ENCODE data around the gene AFG3L2.

The AFG3L2 gene

DNA sequence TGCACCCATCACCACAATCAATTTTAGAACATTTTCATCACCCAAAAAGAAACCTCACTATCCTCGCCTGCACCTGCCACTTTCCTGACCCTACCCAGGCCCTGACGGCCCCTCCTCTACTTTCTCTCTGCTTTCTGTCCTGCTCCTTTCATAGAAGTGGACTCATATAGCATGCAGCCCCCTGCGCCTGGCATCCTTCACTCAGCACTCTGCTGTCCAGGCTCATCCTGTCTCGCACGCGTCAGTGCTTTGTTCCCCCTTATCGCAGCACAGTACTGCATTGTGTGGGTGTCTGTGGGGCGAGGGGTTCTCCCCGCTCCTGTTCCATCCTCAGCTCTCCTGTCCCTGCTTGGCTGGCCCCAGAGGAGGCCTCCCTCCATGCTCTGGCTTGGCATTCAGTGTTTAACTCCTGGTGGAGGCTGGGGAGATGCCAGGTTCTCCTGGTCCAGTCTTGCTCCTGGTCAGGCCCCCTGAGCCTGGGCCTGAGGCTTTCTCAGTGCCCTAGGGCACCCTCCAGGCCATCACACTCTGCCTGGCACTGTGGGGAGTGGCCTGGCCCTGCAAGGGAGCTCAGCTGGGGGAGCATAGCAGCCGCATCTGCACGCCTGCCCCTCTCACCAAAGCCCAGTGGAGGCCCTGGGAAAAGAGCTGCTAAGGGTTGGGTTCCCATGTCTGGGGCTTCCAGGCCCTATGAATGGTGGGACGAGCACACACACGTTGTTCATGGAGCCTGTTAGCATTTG lies 75.6 kb downstream of the AFG3L2 start:
- DNase-seq: no peak

DNA sequence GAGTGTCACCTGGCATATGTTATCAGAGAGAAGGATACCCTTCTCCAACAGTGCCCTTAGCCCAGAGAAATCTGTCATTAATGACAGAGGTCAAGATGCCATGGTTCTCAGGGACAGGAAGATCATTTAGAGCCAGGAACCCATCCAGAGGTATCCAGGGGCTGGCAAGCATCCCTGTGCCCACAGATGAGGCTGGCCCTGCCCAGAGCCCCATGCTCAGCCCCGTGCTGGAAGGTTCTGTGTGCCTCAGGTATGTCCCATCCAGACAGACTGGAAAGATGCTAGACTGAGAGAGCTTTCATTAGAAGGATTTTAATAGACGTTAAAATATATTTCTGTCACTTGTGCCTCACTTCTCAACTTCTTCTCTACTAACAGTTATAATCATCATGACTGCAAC lies 77.2 kb downstream of the AFG3L2 start:
- no peak for DNase-seq

DNA sequence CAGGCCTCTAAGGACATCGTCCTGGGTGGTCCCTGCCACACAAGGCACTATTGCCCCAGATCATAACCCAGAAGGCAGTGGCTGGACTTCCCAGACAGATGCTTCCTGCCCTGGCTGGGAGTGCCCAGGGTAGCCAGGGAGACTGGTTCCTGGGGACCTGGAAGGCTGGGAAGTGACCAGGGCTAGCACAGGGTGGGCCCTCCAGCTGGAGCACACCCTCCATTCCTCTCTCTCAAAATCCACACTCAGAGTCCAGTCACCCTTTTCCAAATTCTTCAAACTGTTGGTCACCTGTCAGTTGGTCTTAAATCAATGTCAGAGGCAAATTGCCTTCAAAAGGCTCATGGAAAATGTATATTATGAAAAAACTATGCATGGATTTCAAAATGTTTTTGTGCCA lies 80.6 kb downstream of the AFG3L2 start:
- DNase-seq: no peak

DNA sequence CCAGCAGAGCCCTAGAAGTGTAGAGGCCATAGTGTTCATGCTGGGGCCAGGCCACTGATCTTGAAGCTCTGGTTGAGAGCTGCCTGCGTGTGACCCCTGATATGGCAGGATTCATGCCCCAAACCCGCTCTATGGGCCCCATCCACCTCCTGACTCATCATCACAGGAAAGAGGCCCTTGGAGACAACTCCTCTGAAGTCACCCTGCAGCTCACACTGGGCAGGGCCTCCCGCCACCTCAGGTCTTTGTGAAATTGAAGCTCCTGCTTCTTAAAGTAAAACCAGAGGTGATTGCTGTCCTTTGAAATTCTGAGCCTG lies 81.0 kb downstream of the AFG3L2 start:
- no peak for DNase-seq

DNA sequence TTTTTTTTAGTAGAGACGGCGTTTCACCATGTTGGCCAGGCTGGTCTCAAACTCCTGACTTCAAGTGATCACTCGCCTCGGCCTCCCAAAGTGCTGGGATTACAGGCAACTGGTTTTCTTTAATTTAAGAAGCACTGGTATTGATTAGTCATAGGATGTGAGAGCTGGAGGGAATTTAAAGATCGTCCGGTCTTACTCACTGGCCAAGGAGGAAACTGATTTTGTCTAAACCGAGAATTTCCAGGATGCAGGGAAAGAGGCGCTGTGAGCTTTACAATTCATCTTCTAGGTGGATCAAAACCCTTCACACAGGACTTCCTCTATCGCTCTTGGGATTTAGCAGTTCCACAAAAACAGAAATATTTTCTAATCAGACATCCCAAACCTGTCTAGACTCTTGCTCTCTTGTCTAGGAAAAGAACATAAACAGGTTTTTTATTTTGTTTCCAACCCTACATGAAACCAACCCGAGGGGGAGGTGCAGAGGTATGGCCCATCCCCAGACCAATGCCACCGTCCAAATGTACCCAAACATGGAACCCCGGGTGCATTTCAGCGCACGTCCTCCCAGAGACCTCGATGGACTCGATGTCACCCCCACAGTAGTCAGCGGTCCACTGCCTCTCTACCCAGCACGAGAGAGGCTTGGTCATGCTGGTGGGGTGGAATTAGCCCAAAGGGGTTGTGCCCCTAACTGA lies 81.5 kb downstream of the AFG3L2 start:
- no peak for DNase-seq

DNA sequence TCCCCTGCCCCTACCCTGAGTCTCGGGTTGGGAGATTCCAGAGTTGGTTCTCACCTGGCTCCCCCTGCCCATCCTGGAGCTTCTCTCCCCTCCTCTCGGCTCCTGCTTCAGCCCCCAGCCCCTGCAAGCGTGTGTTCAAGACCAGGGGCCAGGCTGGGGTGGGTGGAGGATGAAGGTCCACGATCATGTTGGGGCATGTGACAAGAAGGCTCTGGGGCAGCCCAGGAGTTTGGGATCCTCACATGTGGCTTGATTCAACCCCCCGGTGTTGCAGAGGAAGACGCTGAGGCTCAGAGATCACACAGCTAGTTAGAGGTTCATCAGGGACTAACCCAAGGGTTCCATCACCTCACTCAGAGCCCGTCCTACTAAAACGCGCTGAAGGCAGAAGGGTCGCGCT lies 83.2 kb downstream of the AFG3L2 start:
- no peak for DNase-seq

DNA sequence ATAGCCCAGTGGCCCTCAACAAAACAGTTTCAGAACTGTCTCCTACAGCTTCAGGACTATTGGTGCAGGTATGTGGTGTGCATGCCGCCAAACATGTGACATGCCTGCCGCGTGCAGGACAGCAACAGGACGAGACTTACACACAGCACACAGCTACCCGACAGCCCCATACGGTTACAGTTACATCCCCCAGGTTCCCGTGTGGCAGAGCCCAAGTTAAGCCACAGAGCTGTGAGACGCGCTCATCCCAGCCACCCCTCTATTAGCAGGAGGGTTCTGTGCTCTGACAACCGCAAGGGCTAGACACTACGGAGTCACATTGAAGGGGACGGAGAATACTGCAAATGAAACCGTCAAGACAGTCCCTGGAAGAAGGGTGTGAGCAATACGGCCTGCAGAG lies 85.3 kb downstream of the AFG3L2 start:
- no peak for DNase-seq

DNA sequence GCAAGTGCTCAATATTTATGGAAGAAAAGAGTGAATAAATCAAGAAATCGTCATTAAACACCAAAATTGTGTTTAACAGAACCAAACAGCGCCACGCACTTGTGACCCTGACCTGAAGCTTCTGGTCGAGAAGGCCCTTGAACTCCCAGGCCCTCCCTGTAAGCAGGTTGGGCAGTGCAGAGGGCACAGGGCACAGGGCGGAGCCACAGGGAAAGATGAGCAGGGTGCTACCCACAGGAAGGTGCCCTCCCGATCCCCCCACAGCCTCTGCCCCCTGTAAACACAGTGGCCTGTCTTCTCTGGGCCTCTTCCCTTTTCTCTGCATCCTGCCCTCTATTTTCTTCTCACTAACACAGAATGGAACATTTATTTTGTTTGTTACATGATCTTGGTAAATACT lies 85.9 kb downstream of the AFG3L2 start:
- DNase-seq: no peak

DNA sequence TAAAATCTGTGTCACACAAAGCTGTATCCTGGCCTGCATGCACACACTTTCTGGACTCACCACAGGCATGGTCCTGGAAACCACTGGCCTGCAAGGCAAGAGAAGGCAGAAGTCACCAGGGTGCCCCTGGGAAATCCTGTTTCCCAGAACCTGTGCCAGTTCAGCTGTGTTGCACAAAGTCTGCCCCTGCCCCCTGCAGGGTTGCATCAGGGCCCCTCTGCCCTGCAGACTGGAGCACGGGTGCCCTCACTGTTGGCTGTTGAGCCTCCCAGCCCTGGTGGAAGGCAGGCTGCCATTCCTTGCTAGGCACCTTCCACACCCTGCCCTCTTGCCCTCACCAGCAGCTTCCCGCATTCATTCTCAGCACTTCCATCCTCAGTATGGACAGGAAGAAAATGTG lies 86.9 kb downstream of the AFG3L2 start:
- DNase-seq: no peak

DNA sequence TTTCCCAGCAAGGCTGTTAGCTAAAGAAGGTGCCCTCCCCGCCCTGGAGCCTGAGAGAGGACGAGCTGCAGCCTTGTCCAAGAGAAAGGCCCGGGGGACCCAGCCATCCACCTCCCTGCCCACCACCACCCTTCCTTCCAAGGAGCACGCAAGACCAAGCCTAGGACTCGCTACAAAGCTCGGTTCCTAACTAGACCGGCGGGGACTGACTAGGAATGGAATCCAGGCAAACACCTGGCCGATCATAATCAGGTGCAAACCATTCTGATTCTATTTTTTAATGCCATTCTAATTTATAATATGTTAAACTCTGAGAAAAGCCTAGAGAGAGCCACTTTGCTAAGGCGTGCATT lies 88.6 kb downstream of the AFG3L2 start:
- DNase-seq: no peak

DNA sequence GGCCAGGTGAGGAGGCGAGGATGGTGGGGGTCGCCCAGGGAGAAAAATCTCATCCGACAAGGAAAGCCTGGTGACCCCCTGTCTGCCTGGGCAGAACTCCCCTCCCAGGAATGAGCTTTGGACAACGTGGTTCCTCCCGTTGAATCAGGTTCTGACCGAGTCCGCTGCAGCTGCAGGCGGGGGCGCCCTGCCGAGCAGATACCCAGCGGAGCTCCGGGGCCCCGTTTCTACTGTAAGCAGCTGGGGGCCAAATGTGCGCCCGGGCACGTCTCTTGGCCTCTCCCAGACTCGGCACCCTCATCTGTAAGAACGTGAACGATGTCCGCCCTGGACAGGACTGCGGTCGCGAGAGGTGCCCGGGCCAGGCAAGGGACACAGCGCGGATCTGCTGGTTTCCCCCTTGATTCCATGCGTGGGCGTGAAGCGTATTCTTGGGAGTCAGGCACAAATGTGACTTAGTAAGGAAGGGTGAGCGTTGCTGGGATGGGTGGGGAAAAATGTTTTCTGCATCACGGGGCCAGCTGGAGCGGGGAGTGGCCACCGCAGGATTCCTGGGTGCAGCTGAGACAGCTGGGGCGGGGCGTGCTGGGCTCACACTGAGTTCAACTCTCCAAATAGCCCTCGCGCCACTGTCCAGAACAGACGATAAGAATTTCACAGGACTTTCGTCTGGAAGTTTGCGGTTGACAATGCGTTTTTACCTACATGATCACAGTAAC lies 89.2 kb downstream of the AFG3L2 start:
- DNase-seq: no peak

DNA sequence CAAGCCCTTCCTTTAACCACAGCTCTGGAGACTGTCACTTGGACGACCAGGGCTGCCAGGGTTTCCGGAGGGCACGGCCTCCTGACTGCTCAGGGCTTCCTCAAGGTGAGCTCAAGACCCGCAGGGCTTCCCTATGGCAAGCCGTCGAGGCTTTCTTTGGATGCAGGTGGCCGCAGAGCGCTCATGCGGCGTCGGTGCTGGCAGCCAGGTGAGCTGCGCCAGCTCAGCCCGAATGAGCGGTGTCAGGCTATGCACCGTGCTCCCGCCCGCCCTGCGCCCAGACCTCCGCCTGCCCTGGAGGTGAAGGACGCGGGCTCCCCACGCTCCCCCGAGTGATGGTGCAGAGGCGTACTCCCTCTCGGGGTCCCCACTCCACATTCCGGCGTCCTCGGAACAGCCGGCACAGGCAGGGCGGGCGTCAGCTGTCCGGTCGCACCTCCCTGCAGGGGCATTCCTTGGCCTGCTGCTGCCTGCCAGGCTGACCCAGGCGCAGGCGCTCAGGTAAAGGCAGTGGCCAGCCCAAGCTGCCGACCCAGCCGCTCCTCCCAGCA lies 89.8 kb downstream of the AFG3L2 start:
- no peak for DNase-seq

DNA sequence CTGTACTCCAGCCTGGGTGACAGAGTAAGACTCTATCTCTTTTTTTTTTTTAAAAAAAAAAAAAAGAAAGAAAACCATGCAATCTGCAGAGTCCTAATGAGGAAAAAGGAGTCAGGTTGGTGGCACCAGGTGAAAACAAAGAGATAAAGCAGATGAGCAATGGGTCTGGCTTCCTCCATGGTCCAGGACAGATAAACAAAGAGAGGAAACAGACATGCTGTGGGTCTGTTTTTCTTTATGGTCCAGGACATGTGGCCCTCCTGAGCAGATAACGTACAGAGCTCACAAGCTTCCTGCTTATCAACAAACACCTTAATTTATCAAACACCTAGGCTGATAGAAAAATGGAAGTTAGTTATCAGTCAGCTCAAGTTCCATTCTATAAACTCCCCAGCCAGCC lies 93.4 kb downstream of the AFG3L2 start:
- no peak for DNase-seq

DNA sequence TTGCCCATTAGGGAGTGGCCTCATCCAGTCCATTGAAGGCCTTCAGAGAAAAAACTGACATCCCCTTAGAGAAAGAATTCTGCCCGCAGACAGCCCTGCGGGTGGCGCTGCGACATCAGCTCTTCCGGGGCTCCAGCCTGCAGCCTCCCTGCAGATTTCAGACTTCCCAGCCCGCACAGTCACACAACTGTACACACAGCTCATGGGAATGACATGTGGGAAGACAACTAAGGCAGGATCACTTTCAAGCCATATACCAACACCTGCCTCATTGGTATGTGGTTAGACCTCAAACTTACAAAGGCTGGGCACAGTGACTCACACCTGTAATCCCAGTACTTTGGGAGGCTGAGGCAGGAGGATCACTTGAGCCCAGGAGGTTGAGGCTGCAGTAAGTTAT lies 93.8 kb downstream of the AFG3L2 start:
- DNase-seq: no peak

DNA sequence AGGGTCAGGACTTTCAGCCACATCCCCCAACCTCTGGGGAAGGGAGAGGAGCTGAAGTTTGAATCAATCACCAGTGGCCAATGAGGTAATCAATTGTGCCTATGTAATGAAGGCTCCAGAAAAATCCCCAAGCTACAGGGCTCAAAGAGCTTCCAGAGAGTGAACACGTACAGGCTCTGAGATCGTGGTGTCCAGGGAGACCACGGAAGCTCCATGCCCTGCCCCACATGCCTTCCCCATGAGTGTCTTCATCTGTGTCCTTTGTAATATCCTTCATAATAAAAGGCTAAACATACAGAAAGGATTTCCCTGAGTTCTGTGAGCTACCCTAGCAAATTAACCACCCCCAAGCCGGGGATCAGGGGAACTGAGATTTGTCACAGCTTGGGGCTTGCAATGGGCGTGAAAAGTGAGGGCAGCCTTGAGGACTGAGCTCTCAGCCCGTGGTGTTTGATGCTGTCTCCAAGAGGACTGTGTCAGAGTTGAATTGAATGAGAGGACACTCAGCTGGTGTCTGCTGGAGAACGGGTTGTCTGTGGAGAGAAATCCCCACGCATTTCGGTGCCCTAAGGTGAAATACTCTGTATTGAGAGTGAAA lies 94.5 kb downstream of the AFG3L2 start:
- DNase-seq: no peak

DNA sequence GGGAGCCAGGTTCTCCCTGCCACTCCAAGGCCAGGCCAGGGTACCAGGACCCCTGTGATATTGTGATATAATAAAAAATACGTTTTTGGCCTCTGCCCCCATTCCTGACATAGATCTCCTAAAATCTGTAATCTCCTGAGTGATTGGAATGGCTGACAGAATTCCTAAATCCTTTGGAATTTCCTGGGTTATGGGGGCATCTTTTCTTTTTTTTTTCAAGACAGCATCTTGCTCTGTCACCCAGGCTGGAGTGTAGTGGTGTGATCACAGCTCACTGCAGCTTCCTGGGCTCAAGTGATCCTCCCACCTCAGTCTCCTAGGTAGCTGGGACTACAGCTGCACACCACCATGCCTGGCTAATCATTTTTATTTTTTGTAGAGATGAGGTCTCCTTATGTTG lies 95.2 kb downstream of the AFG3L2 start:
- DNase-seq: no peak

DNA sequence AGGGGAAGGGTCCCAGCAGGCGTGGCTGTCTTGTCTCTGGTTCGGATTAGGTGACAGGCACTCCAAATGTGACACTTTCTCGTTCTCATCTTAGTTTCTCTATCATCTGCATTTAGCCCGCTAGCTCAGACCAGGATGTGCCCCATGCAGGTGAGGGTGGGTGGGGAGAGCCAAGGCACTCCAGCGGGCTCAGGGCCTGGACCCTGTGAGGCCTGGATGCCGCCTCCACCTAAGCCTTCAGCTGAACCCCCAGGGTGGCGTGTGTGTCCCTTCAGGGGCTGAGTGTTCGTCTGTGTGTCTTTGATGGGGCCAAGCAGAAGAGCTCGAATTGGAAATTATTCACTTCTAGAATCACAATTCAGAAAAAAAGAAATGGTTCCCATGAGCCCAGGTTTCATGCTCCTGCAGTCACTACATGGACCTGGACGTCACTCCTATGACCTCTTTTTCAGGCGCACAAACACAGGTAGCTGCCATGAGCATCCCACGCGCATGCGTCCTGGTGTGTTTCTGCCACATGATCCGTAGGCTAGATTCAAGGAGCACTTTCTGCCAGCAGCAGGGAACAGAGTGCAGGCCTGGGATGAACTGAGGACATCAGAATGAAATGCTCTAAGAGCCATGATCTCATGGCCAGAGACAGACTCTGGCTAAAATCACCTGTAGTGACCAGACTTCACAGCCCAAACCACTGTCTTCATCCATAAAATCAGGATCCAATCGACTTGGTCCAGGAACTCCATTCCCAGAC lies 97.1 kb downstream of the AFG3L2 start:
- no peak for DNase-seq

All from KG1 (cell line).